DOHH2 (cell line): Measurements from ENCODE around the gene NPDC1.

Experiments used
- CTCF ChIP-seq: fragments of 200-600 bp; sonication (generic); IDR thresholded peaks from one replicate; pipeline ENCODE4 v1.5.1; 2014; ENCODE audit warnings: antibody characterized with exemption, mild to moderate bottlenecking, low read depth, low read length; ENCODE audit not compliant: poor library complexity, severe bottlenecking
- EZH2phosphoT487 ChIP-seq: fragments of 200-600 bp; sonication (generic); IDR thresholded peaks from 2 replicates; pipeline ENCODE4 v1.6.1; 2017; ENCODE audit warnings: borderline replicate concordance, mild to moderate bottlenecking, antibody characterized with exemption, low read length, moderate library complexity, mixed read lengths

DNA sequence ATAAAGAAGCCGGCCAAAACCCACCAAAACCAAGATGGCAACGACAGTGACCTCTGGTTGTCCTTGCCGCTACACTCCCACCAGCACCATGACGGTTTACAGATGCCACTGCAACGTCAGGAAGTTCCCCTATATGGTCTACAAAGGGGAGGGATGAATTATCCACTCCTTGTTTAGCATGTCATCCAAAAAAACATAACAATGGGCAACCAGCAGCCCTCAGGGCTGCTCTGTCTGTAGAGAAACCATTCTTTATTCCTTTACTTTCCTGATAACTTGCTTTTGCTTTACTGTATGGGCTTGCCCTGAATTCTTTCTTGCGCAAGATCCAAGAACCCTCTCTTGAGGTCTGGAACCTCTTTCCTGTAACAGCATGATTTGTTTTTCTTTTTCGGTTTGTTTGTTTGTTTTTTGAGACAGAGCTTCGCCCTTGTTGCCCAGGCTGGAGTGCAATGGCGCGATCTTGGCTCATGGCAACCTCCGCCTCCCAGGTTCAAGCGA lies 29.3 kb upstream of the NPDC1 start:
- TF ChIP-seq CTCF (no peak), EZH2phosphoT487 (no peak)
